Activated T-cell treated with anti-CD3 and anti-CD28 coated beads, Interleukin-2, amount 50 U/mL, for 72 hours (primary cell): ENCODE results near the gene GCK. TPM values are rescaled to one million over a fixed set of nuclear protein-coding genes. Genes with fewer than 3 reads are reported as not detected.

ENCODE experiments used
- ATAC-seq, 2 donors: fragments of 150-1000 bp; cut with Tn5 transposase; replicated peaks in 1 of 2; 2 replicates each; pipeline ENCODE4 v1.10.0; 2021; ENCODE audit warnings: moderate library complexity in 2 of 2, mild to moderate bottlenecking in 1 of 2
- DNase-seq, 2 donors: peaks; one replicate each; pipeline ENCODE4 v3.0.0; 2021 to 2022; ENCODE audit warnings: mixed read lengths in 1 of 2
- H3K27ac Mint-ChIP-seq: one replicate; pipeline ENCODE4 v1.8.0; 2022; ENCODE audit warnings: mild to moderate bottlenecking, moderate library complexity, mixed read lengths
- H3K27me3 Mint-ChIP-seq: one replicate; pipeline ENCODE4 v1.8.0; 2022; ENCODE audit warnings: low read depth, mixed read lengths
- H3K36me3 Mint-ChIP-seq, 2 donors: one replicate each; pipeline ENCODE4 v1.8.0; 2022; ENCODE audit warnings: mixed read lengths in 2 of 2, mild to moderate bottlenecking in 1 of 2; ENCODE audit not compliant: insufficient read depth in 2 of 2
- H3K4me1 Mint-ChIP-seq: one replicate; pipeline ENCODE4 v1.8.0; 2022; ENCODE audit warnings: low read depth, mixed read lengths
- H3K4me3 Mint-ChIP-seq, 2 donors: one replicate each; pipeline ENCODE4 v1.8.0; 2022; ENCODE audit warnings: mild to moderate bottlenecking in 2 of 2, mixed read lengths in 2 of 2, moderate library complexity in 2 of 2
- H3K9me3 Mint-ChIP-seq, 2 donors: one replicate each; pipeline ENCODE4 v1.8.0; 2022; ENCODE audit warnings: mixed read lengths in 2 of 2
- total RNA-seq, 2 donors: library from RNA; stranded (reverse); gene quantifications; one replicate each; pipeline ENCODE4 v1.2.3, GENCODE V29; 2022

Gene GCK
- total RNA-seq, 2 donors from 2014 or later: 0.67 to 1.3 TPM

- H3K27ac Mint-ChIP-seq: no peak overlapping the region
- H3K4me3 Mint-ChIP-seq: no peak overlapping the region
- H3K27me3 Mint-ChIP-seq: no peaks in the 10 kb centered on the region
- no peaks in the 10 kb centered on the region for H3K9me3 Mint-ChIP-seq
- H3K4me1 Mint-ChIP-seq: no peaks in the 10 kb centered on the region
- no peak for DNase-seq
- peaks cover 0 to 4% of the 10 kb centered on the region in 2 donors for H3K36me3 Mint-ChIP-seq
- ATAC-seq: no peak
These were observed 76.1 kb downstream of the GCK start for GRCh38 chr7:44112997-44113763.

GRCh38 chr7:44112231-44112996 is 76.8 kb downstream of the GCK start:
- ATAC-seq (no peak), DNase-seq (no peak)
- Mint-ChIP-seq H3K36me3 (no peaks in the 10 kb centered on the region), H3K9me3 (no peaks in the 10 kb centered on the region), H3K4me1 (no peaks in the 10 kb centered on the region), H3K27ac (no peak overlapping the region), H3K27me3 (no peaks in the 10 kb centered on the region), H3K4me3 (no peak overlapping the region)

GRCh38 chr7:44111761-44112160 is 77.5 kb downstream of the GCK start:
- ATAC-seq (no peak), DNase-seq (no peak)
- Mint-ChIP-seq H3K9me3 (no peaks in the 10 kb centered on the region), H3K4me1 (no peaks in the 10 kb centered on the region), H3K27me3 (no peaks in the 10 kb centered on the region), H3K4me3 (no peak overlapping the region), H3K27ac (no peak overlapping the region), H3K36me3 (no peaks in the 10 kb centered on the region)

GRCh38 chr7:44110719-44111635 is 78.3 kb downstream of the GCK start:
- H3K9me3 Mint-ChIP-seq: no peaks in the 10 kb centered on the region
- no peak overlapping the region for H3K27ac Mint-ChIP-seq
- no peak overlapping the region for H3K4me3 Mint-ChIP-seq
- H3K4me1 Mint-ChIP-seq: peaks cover 4% of the 10 kb centered on the region
- H3K27me3 Mint-ChIP-seq: no peaks in the 10 kb centered on the region
- DNase-seq (no peak), ATAC-seq (no peak)
- H3K36me3 Mint-ChIP-seq: no peaks in the 10 kb centered on the region

- Mint-ChIP-seq H3K27me3 (no peaks in the 10 kb centered on the region), H3K4me3 (no peak overlapping the region), H3K9me3 (no peaks in the 10 kb centered on the region), H3K4me1 (peaks cover 12% of the 10 kb centered on the region), H3K27ac (no peak overlapping the region), H3K36me3 (no peaks in the 10 kb centered on the region)
- DNase-seq (no peak), ATAC-seq (no peak)
These were observed 79.2 kb downstream of the GCK start for GRCh38 chr7:44109991-44110390.

- Mint-ChIP-seq H3K9me3 (no peaks in the 10 kb centered on the region), H3K4me1 (peaks cover 12% of the 10 kb centered on the region), H3K27me3 (no peaks in the 10 kb centered on the region), H3K27ac (no peak overlapping the region), H3K36me3 (no peaks in the 10 kb centered on the region), H3K4me3 (no peak overlapping the region)
- ATAC-seq (no peak), DNase-seq (no peak)
These were observed 80.2 kb downstream of the GCK start for GRCh38 chr7:44108768-44109750.

GRCh38 chr7:44107961-44108767 is 81.1 kb downstream of the GCK start:
- DNase-seq (no peak), ATAC-seq (no peak)
- Mint-ChIP-seq H3K9me3 (no peaks in the 10 kb centered on the region), H3K36me3 (no peaks in the 10 kb centered on the region), H3K4me1 (peaks cover 12% of the 10 kb centered on the region), H3K27me3 (no peaks in the 10 kb centered on the region), H3K27ac (no peak overlapping the region), H3K4me3 (no peak overlapping the region)

- H3K9me3 Mint-ChIP-seq: no peaks in the 10 kb centered on the region
- no peak overlapping the region for H3K27ac Mint-ChIP-seq
- ATAC-seq: no peak
- peaks cover 12% of the 10 kb centered on the region for H3K4me1 Mint-ChIP-seq
- no peaks in the 10 kb centered on the region for H3K36me3 Mint-ChIP-seq
- no peak for DNase-seq
- H3K4me3 Mint-ChIP-seq: no peak overlapping the region
- no peaks in the 10 kb centered on the region for H3K27me3 Mint-ChIP-seq
These were observed 81.9 kb downstream of the GCK start for GRCh38 chr7:44107116-44107960.

GRCh38 chr7:44106311-44107065 is 82.8 kb downstream of the GCK start:
- no peak overlapping the region for H3K4me3 Mint-ChIP-seq
- H3K9me3 Mint-ChIP-seq: no peaks in the 10 kb centered on the region
- DNase-seq (no peak), ATAC-seq (no peak)
- H3K27ac Mint-ChIP-seq: no peak overlapping the region
- peaks cover 12% of the 10 kb centered on the region for H3K4me1 Mint-ChIP-seq
- no peaks in the 10 kb centered on the region for H3K27me3 Mint-ChIP-seq
- no peaks in the 10 kb centered on the region for H3K36me3 Mint-ChIP-seq

- Mint-ChIP-seq H3K4me1 (peaks cover 12% of the 10 kb centered on the region), H3K9me3 (no peaks in the 10 kb centered on the region), H3K36me3 (no peaks in the 10 kb centered on the region), H3K4me3 (peak overlapping the region; percentile 65), H3K27ac (no peak overlapping the region), H3K27me3 (no peaks in the 10 kb centered on the region)
- no peak for ATAC-seq
- no peak for DNase-seq
These were observed 83.4 kb downstream of the GCK start for GRCh38 chr7:44105832-44106231.
